ENCODE measurements around the gene CHST11. TPM values are rescaled to one million over a fixed set of nuclear protein-coding genes. Genes with fewer than 3 reads are reported as not detected.

The CHST11 gene
- total and polyA plus RNA-seq, 9 of the 15 experiments (the other 6 are each of a cell fraction or from before 2014, with no cell fraction given) = 2.3 to 38.7 (median 15.0) TPM

DNA sequence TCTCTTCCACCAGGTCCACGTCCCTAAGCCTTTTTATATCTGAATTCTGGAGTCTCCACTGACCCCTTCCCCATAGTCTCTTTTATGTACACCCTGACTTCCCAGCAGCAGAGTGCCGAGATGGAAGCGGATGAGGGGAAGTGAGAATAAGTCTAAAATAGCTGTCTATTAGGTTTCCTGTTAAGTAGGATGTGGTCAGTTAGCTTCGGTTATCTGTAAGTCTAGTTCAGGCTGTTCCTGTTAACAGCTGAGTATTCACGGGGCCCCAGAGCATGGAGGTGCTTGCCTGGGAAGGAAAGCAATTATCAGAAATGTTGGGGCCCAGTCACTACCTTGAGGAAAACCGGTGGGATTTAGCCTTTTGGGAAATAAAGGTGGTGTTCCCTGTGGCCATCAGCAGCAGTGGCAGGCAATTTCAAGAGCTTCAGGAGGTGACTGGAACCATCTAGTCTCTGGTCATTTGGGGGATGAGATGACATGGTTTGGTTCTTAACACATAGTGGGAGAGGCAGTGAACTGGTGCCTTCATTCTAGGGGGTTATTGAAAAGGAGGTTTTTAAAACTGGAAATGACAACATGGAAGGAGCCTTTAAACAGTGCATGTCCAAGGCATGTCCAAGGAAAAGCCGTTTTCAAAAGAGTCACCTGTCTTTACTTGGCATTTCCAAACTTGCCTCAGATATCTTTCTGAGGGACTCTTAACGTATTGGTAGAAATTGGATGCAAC lies 21.8 kb downstream of the CHST11 start (continued):
- TF ChIP-seq SPI1 (IDR thresholded peaks at IDR 0.05; ENCODE audit: borderline replicate concordance, low read depth, low read length) (peak; percentile 66; the same call in 1 of the 2 replicates), TCF3 (CRISPR knock-in tag; IDR thresholded peaks at IDR 0.05) (peak; percentile 25; the same call in 1 of the 2 replicates), CBFA2T2 (conservative IDR thresholded peaks at IDR 0.05) (no peak), MYC (IDR thresholded peaks at IDR 0.05; ENCODE audit: low read depth, low read length) (no peak), MYC (CRISPR knock-in tag; IDR thresholded peaks at IDR 0.05; ENCODE audit: borderline replicate concordance, low read depth) (no peak), CBFB (CRISPR knock-in tag; IDR thresholded peaks at IDR 0.05) (no peak), ZNF75A (CRISPR knock-in tag; IDR thresholded peaks at IDR 0.05) (no peak), SREBF1 (IDR thresholded peaks at IDR 0.05; ENCODE audit: borderline replicate concordance, low read depth, low read length) (no peak), TEAD4 (IDR thresholded peaks at IDR 0.05; ENCODE audit: low read length) (peak; percentile 30; the same call in 1 of the 2 replicates), TEAD4 (CRISPR knock-in tag; IDR thresholded peaks at IDR 0.05; ENCODE audit: borderline replicate concordance) (no peak), RBM15 (IDR thresholded peaks at IDR 0.05; ENCODE audit: insufficient read depth, low read length) (no peak), KHSRP (IDR thresholded peaks at IDR 0.05) (no peak), CHD7 (IDR thresholded peaks at IDR 0.05; ENCODE audit: low read depth, low read length) (no peak), NRF1 (conservative IDR thresholded peaks at IDR 0.05 in 1 of 2, IDR thresholded peaks at IDR 0.05 in 1 of 2) (no peak), ETV1 (tag; conservative IDR thresholded peaks at IDR 0.05; ENCODE audit: low read depth) (peak; percentile 91)
- TF ChIP-seq, protein P1, sequence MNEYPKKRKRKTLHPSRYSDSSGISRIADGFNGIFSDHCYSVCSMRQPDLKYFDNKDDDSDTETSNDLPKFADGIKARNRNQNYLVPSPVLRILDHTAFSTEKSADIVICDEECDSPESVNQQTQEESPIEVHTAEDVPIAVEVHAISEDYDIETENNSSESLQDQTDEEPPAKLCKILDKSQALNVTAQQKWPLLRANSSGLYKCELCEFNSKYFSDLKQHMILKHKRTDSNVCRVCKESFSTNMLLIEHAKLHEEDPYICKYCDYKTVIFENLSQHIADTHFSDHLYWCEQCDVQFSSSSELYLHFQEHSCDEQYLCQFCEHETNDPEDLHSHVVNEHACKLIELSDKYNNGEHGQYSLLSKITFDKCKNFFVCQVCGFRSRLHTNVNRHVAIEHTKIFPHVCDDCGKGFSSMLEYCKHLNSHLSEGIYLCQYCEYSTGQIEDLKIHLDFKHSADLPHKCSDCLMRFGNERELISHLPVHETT (CRISPR knock-in tag; conservative IDR thresholded peaks at IDR 0.05 in 1 of 2, IDR thresholded peaks at IDR 0.05 in 1 of 2) = peak in 1 of 2 experiments; percentile 22; a peak in 1 of 4 replicates
